ENCODE results near the gene PLXNB3. TPM values are rescaled to one million over a fixed set of nuclear protein-coding genes. Genes with fewer than 3 reads are reported as not detected.

The PLXNB3 gene
- polyA plus RNA-seq, 4 donors, result 0.82 to 2.9 (median 2.1) TPM

- DNase-seq (ENCODE audit: low read depth in 4 of 4, low spot score in 3 of 4), result no peak
These were observed 20.4 kb downstream of the PLXNB3 start for GRCh38 chrX:153784325-153784967.

DNA sequence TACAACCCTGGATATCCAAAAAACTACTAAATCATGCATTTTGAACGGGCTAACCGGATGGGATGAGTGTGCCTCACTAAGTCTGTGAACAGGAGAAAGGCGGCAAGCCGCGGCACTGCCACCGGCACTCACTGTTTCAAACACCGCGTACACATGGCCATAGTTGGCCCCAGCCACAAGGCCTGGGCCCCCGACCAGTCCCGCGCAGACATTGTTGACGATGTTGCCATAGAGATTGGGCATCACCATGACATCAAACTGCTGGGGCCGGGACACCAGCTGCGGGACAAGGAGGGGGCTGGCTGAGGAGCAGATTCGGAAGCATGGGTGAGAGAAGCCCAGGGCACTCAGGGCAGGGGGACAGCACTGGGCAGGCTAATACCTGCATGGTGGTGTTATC lies 22.6 kb downstream of the PLXNB3 start:
- no peak for DNase-seq (ENCODE audit: low read depth in 4 of 4, low spot score in 3 of 4)

- no peak for DNase-seq (ENCODE audit: low read depth in 4 of 4, low spot score in 3 of 4)
These were observed 25.6 kb downstream of the PLXNB3 start for GRCh38 chrX:153789654-153790053.

- DNase-seq (ENCODE audit: low read depth in 4 of 4, low spot score in 3 of 4), result no peak
These were observed 27.2 kb downstream of the PLXNB3 start for GRCh38 chrX:153791104-153791852.

DNA sequence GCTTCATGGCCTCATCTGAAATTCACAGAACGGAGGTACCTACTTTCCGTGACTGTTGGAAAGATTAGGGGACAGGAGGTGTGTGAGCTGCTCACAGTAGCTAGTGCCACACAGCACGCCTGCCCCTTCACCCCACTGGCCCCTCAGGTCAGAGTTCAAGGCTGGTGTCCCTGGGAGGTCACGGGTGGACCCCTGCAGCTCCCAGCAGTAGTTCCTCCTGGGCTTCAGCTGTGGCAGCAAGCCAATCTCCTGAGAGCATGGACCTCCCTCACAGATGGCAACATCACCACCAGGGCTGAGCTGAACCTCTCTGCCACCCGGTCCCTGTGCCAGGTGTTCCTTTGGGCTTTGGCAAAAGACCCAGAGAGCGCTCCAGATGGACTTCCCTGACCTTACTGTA lies 28.3 kb downstream of the PLXNB3 start:
- no peak for DNase-seq (ENCODE audit: low read depth in 4 of 4, low spot score in 3 of 4)

- no peak for DNase-seq (ENCODE audit: low read depth in 4 of 4, low spot score in 3 of 4)
These were observed 29.2 kb downstream of the PLXNB3 start for GRCh38 chrX:153793291-153793690.

DNA sequence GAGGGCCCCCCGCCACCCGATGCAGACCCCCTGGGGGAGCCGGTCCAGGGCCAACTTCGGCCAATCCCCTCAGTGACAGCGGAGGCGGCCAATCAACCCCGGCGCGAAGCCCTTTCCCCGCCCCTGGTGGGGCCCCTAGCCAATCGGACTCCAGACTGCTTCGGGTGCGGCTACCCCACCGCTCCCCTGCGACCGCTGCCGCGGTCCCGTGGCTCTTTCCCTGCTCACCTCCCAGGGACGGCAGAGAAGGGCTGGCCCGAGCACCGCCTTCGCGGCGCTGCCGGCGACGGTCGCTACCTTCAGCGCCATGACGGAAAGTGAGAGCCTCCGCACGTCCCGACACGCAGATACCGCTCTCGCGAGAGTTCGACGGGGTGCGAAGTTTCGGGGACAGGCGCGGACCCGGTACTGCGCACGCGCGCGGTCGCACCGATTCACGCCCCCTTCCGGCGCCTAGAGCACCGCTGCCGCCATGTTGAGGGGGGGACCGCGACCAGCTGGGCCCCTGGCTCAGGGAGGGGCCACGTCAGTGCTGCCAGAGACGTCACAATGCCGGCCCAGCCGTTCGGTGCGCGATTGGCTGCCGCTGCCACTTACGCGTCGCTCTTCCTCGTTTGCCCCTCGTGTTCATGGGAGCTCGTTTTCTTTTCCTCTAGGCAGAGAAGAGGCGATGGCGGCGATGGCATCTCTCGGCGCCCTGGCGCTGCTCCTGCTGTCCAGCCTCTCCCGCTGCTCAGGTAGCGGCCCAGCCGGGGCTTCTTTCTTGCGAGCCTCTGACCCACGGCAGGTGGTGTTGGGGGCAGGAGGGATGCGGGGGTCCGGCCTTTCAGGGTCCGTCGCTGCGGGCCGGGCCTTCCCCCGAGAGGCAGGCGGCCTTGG lies 30.2 kb downstream of the PLXNB3 start, which contains the start of the genes IDH3G and SSR4:
Gene IDH3G (minus strand): TSS at position 358 of the 879 bp plus-strand sequence. CDS start 49 bp downstream, at position 309.
Gene SSR4 (plus strand): TSS at position 651 of the 879 bp plus-strand sequence. CDS start 20 bp downstream, at position 671.
- DNase-seq (ENCODE audit: low read depth in 4 of 4, low spot score in 3 of 4), result peak; percentile 81 to 89 (median 86)

- no peak for DNase-seq (ENCODE audit: low read depth in 4 of 4, low spot score in 3 of 4)
These were observed 31.1 kb downstream of the PLXNB3 start for GRCh38 chrX:153794897-153795816.

GRCh38 chrX:153797415-153798015 lies 33.5 kb downstream of the PLXNB3 start:
- no peak for DNase-seq (ENCODE audit: low read depth in 4 of 4, low spot score in 3 of 4)

GRCh38 chrX:153799326-153799725 lies 35.3 kb downstream of the PLXNB3 start:
- DNase-seq (ENCODE audit: low read depth in 4 of 4, low spot score in 3 of 4), result no peak

DNA sequence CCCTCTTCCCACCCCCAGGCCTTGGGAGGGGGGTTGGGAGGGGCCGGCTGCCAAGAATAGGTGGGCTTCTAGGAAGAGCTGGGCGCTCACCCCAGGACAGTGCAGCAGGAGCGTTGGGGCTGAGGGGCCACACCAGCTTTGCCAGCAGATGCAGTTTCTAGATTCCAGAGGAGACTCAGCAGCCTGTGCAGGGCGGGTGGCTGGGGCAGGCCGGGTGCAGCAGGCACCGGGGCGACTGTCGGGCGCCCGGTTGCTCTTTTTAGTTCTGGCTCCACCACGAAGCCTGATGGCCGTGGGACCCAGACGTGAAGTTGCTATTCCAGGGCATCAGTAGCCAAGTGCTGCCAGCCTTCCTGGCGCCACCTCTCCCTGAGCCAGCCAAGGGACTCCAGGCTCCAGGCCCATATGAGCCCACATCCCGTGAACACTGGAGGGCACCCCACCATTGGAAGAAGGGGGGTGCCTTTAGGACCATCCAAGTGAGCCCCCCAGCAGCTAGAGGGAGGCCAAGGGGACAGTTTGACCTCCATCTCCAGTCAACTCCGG lies 36.2 kb downstream of the PLXNB3 start:
- DNase-seq (ENCODE audit: low read depth in 4 of 4, low spot score in 3 of 4), result no peak

DNA sequence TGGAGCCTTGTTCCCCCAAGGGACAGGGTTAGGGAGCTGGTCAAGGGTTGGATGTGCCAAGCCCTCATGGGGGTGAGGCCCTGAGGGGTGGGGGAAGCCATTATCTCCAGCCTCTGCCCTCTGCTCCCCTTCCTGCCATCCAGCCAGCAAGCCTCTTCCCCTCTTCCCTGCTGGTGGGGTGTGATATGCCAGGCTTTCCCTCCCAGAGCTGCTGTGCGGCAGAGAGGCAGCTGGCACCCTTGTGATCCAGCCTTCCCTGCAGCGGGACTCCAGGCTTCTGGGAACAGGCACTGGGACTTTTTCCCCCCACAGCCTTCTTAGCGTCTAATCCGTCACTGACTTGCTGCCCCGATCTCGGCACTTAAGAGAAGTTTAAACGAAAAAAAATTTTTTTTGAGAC lies 36.7 kb downstream of the PLXNB3 start:
- no peak for DNase-seq (ENCODE audit: low read depth in 4 of 4, low spot score in 3 of 4)

DNA sequence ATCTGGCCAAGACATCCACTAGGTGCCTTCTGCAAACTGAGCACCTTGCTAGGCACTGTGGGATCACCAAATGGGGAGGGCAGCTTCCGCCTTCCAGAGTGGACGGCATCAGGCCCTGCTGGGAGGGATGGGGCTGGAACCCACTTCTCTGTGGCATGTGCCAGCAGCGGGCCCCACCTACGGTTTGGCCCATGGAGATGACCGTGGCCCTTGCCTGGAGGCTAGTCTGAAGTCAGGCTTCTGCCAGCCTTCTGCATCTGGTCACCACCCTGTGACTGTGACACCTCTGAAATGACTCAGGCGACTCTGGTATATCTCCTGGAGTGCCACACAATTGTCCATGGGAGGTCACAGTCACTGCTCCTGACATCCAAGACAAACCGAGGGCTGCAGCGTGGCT lies 37.6 kb downstream of the PLXNB3 start:
- DNase-seq (ENCODE audit: low read depth in 4 of 4, low spot score in 3 of 4), result no peak

GRCh38 chrX:153802513-153803045 lies 38.5 kb downstream of the PLXNB3 start:
- DNase-seq (ENCODE audit: low read depth in 4 of 4, low spot score in 3 of 4), result no peak

GRCh38 chrX:153803211-153804099 lies 39.4 kb downstream of the PLXNB3 start:
- no peak for DNase-seq (ENCODE audit: low read depth in 4 of 4, low spot score in 3 of 4)

GRCh38 chrX:153804100-153804595 lies 40.1 kb downstream of the PLXNB3 start:
- no peak for DNase-seq (ENCODE audit: low read depth in 4 of 4, low spot score in 3 of 4)

GRCh38 chrX:153804621-153805020 lies 40.6 kb downstream of the PLXNB3 start:
- DNase-seq (ENCODE audit: low read depth in 4 of 4, low spot score in 3 of 4), result no peak

GRCh38 chrX:153805436-153805835 lies 41.4 kb downstream of the PLXNB3 start:
- DNase-seq (ENCODE audit: low read depth in 4 of 4, low spot score in 3 of 4), result no peak
